Ishikawa (cell line): ENCODE measurements around the gene BET1L.

Experiments
- CREB1 ChIP-seq: IDR thresholded peaks from 2 replicates; pipeline ENCODE4 v1.6.1; 2012; ENCODE audit warnings: low read depth
- EGR1 ChIP-seq: IDR thresholded peaks from 2 replicates; pipeline ENCODE4 v1.6.1; 2012
- EP300 ChIP-seq: IDR thresholded peaks from 2 replicates; pipeline ENCODE4 v1.6.1; 2012; ENCODE audit warnings: borderline replicate concordance
- FOXM1 ChIP-seq: IDR thresholded peaks from 2 replicates; pipeline ENCODE4 v1.6.1; 2012; ENCODE audit warnings: low read depth, borderline replicate concordance
- NFIC ChIP-seq: IDR thresholded peaks from 2 replicates; pipeline ENCODE4 v1.6.1; 2012
- RAD21 ChIP-seq: IDR thresholded peaks from 2 replicates; pipeline ENCODE4 v1.6.1; 2012; ENCODE audit warnings: low read depth
- TAF1 ChIP-seq: IDR thresholded peaks from 2 replicates; pipeline ENCODE4 v1.6.1; 2012; ENCODE audit warnings: low read depth, mild to moderate bottlenecking
- TCF12 ChIP-seq: IDR thresholded peaks from 2 replicates; pipeline ENCODE4 v1.6.1; 2012; ENCODE audit warnings: low read depth
- TEAD4 ChIP-seq: IDR thresholded peaks from 2 replicates; pipeline ENCODE4 v1.6.1; 2012
- YY1 ChIP-seq: IDR thresholded peaks from 2 replicates; pipeline ENCODE4 v1.6.1; 2012; ENCODE audit warnings: low read depth
- ZBTB7A ChIP-seq: IDR thresholded peaks from 2 replicates; pipeline ENCODE4 v1.6.1; 2012; ENCODE audit warnings: low read depth
- TF ChIP-seq, protein P1 (sequence below): IDR thresholded peaks from 2 replicates; pipeline ENCODE4 v1.6.1; 2012
- TF ChIP-seq, protein P2 (sequence below): IDR thresholded peaks from 2 replicates; pipeline ENCODE4 v1.6.1; 2012; ENCODE audit warnings: low read depth, mild to moderate bottlenecking
- TF ChIP-seq, protein P3 (sequence below): IDR thresholded peaks from 2 replicates; pipeline ENCODE4 v1.6.1; 2012

DNA sequence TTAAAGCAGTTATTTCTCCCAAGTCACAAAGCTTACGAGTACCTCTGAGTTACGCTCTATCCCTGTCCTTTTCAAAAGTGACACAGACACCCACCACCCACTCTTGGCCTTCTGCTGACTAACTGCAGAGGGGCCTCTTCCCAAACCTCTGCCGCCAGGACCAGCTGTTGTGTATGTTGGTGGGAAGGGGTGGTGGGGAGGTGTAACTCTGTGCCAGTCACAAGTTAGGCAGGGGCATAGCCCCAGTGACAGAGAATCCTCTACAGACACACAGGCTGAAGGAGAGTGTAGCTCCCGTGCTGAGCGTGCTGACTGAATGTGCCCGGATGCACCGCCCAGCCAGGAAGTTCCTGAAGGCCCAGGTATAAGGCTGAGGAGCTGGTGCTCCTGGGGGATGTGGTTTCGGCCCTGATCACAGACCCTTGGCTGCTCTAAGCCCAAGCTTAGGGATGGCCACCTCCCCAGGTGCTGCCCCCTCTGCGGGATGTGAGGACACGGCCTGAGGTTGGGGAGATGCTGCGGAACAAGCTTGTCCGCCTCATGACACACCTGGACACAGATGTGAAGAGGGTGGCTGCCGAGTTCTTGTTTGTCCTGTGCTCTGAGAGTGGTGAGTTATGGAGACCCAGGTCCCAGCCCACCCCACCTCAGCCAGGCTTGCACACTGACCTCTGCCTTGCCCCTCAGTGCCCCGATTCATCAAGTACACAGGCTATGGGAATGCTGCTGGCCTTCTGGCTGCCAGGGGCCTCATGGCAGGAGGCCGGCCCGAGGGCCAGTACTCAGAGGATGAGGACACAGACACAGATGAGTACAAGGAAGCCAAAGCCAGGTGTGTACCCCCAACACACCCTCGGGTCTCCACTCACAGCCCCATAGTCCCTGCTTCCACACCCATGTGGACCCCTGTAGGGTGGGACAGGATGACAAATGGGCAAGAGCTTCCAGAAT is 5.2 kb upstream of the BET1L start:
- TF ChIP-seq, protein P1, sequence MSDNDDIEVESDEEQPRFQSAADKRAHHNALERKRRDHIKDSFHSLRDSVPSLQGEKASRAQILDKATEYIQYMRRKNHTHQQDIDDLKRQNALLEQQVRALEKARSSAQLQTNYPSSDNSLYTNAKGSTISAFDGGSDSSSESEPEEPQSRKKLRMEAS, result no peak
- TF ChIP-seq TAF1, result no peak
- no peak for TF ChIP-seq EGR1
- TF ChIP-seq RAD21, result no peak
- TF ChIP-seq EP300, result no peak
- TF ChIP-seq, protein P2, sequence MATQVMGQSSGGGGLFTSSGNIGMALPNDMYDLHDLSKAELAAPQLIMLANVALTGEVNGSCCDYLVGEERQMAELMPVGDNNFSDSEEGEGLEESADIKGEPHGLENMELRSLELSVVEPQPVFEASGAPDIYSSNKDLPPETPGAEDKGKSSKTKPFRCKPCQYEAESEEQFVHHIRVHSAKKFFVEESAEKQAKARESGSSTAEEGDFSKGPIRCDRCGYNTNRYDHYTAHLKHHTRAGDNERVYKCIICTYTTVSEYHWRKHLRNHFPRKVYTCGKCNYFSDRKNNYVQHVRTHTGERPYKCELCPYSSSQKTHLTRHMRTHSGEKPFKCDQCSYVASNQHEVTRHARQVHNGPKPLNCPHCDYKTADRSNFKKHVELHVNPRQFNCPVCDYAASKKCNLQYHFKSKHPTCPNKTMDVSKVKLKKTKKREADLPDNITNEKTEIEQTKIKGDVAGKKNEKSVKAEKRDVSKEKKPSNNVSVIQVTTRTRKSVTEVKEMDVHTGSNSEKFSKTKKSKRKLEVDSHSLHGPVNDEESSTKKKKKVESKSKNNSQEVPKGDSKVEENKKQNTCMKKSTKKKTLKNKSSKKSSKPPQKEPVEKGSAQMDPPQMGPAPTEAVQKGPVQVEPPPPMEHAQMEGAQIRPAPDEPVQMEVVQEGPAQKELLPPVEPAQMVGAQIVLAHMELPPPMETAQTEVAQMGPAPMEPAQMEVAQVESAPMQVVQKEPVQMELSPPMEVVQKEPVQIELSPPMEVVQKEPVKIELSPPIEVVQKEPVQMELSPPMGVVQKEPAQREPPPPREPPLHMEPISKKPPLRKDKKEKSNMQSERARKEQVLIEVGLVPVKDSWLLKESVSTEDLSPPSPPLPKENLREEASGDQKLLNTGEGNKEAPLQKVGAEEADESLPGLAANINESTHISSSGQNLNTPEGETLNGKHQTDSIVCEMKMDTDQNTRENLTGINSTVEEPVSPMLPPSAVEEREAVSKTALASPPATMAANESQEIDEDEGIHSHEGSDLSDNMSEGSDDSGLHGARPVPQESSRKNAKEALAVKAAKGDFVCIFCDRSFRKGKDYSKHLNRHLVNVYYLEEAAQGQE, result no peak
- no peak for TF ChIP-seq YY1
- TF ChIP-seq, protein P3, sequence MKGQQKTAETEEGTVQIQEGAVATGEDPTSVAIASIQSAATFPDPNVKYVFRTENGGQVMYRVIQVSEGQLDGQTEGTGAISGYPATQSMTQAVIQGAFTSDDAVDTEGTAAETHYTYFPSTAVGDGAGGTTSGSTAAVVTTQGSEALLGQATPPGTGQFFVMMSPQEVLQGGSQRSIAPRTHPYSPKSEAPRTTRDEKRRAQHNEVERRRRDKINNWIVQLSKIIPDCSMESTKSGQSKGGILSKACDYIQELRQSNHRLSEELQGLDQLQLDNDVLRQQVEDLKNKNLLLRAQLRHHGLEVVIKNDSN, result no peak
- TF ChIP-seq CREB1, result no peak
- no peak for TF ChIP-seq TCF12
- TF ChIP-seq ZBTB7A, result no peak
- TF ChIP-seq TEAD4, result no peak
- TF ChIP-seq FOXM1, result no peak
- no peak for TF ChIP-seq NFIC
